Measurements from ENCODE around the gene SC5D. TPM values are rescaled to one million over a fixed set of nuclear protein-coding genes. Genes with fewer than 3 reads are reported as not detected.

Gene SC5D
- polyA plus RNA-seq, 2 of the 4 experiments (the other 2 are of a cell fraction) = 18.1 to 28.1 TPM

DNA sequence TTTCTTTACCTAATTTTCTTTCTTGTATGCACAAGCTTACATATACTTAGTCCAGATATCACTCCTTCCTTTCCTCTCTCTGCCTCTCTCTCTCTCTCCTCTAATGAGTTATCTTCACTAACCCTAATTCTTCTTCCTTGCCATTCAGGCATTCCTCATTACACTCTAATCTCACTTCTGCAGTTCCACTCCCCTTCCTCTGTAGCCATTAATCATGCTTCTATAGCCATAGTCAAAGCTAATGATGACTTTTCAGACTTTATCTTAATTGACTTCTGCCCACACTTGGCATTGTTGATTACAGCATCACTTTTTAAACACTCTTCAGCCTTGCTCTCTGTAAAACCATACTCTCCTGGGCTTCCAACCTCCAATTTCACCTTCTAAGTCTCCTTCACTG is 35.3 kb upstream of the SC5D start:
- ATAC-seq = no peak
- ChIA-PET CTCF (no interaction called here), POLR2A (no interaction called here)
- H3K9me3 ChIP-seq = no peaks in the 10 kb centered on the region
- FAIRE-seq = no peak
- H3K4me3 ChIP-seq = no peak overlapping the region
- no peak overlapping the region for H3K27ac ChIP-seq
- no peak for DNase-seq (ENCODE audit: low read depth in 1 of 2, low spot score in 1 of 2)
- H3K4me2 ChIP-seq = no peak overlapping the region
- TF ChIP-seq KDM1A (IDR thresholded peaks at IDR 0.05; ENCODE audit: low read depth) = no peak
- no peak for TF ChIP-seq POLR2A (IDR thresholded peaks at IDR 0.05; ENCODE audit: low read length)
- no peak for TF ChIP-seq ATOH8 (CRISPR knock-in tag; IDR thresholded peaks at IDR 0.05; ENCODE audit: low read depth)
- no peak for TF ChIP-seq NFE2L2 (conservative IDR thresholded peaks at IDR 0.05; ENCODE audit: low read length)
- no peak for TF ChIP-seq RAD21 (conservative IDR thresholded peaks at IDR 0.05 in 1 of 2, IDR thresholded peaks at IDR 0.05 in 1 of 2)
- no peak for TF ChIP-seq MYC (IDR thresholded peaks at IDR 0.05; ENCODE audit: borderline replicate concordance, low read length)
- no peak for TF ChIP-seq ZFP36 (IDR thresholded peaks at IDR 0.05; ENCODE audit: borderline replicate concordance, partially characterized antibody)
- TF ChIP-seq BHLHE40 (IDR thresholded peaks at IDR 0.05; ENCODE audit: low read depth, low read length) = no peak
- TF ChIP-seq BCL3 (IDR thresholded peaks at IDR 0.05) = no peak
- TF ChIP-seq FOXS1 (CRISPR knock-in tag; IDR thresholded peaks at IDR 0.05) = no peak
- TF ChIP-seq JUNB (IDR thresholded peaks at IDR 0.05) = no peak
- TF ChIP-seq, protein P1, sequence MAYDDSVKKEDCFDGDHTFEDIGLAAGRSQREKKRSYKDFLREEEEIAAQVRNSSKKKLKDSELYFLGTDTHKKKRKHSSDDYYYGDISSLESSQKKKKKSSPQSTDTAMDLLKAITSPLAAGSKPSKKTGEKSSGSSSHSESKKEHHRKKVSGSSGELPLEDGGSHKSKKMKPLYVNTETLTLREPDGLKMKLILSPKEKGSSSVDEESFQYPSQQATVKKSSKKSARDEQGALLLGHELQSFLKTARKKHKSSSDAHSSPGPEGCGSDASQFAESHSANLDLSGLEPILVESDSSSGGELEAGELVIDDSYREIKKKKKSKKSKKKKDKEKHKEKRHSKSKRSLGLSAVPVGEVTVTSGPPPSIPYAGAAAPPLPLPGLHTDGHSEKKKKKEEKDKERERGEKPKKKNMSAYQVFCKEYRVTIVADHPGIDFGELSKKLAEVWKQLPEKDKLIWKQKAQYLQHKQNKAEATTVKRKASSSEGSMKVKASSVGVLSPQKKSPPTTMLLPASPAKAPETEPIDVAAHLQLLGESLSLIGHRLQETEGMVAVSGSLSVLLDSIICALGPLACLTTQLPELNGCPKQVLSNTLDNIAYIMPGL (CRISPR knock-in tag; IDR thresholded peaks at IDR 0.05; ENCODE audit: borderline replicate concordance) = no peak
- no peak for TF ChIP-seq EHMT2 (IDR thresholded peaks at IDR 0.05; ENCODE audit: low read depth)
- no peaks in the 10 kb centered on the region for H3K4me1 ChIP-seq

GRCh38 chr11:121257976-121258375 is 34.6 kb upstream of the SC5D start:
- 21% methylated on average over 1 of the region's 1 CpG for WGBS (ENCODE audit: missing lambda C conversion rate)
- H3K4me1 ChIP-seq = no peaks in the 10 kb centered on the region
- DNase-seq (ENCODE audit: low read depth in 1 of 2, low spot score in 1 of 2) (no peak), FAIRE-seq (no peak), ATAC-seq (no peak)
- TF ChIP-seq NPAS2 (CRISPR knock-in tag; IDR thresholded peaks at IDR 0.05; ENCODE audit: borderline replicate concordance) (no peak), MAX (IDR thresholded peaks at IDR 0.05) (no peak), EP300 (IDR thresholded peaks at IDR 0.05) (no peak), HOXB5 (CRISPR knock-in tag; IDR thresholded peaks at IDR 0.05) (no peak), MAFK (IDR thresholded peaks at IDR 0.05; ENCODE audit: partially characterized antibody) (no peak), BHLHE40 (IDR thresholded peaks at IDR 0.05; ENCODE audit: low read depth, low read length) (no peak), RARB (CRISPR knock-in tag; IDR thresholded peaks at IDR 0.05) (no peak), POLR2AphosphoS2 (conservative IDR thresholded peaks at IDR 0.05; ENCODE audit: low read length) (no peak), CTCF (IDR thresholded peaks at IDR 0.05) (no peak), KDM5A (IDR thresholded peaks at IDR 0.05) (no peak), ZNF302 (CRISPR knock-in tag; IDR thresholded peaks at IDR 0.05) (no peak), CBX8 (IDR thresholded peaks at IDR 0.05) (no peak), ZSCAN20 (CRISPR knock-in tag; IDR thresholded peaks at IDR 0.05) (no peak), MAZ (IDR thresholded peaks at IDR 0.05; ENCODE audit: borderline replicate concordance, low read depth, low read length) (no peak), RFX5 (IDR thresholded peaks at IDR 0.05) (no peak), ATOH8 (CRISPR knock-in tag; IDR thresholded peaks at IDR 0.05; ENCODE audit: low read depth) (no peak), GATA3 (IDR thresholded peaks at IDR 0.05; ENCODE audit: borderline replicate concordance) (no peak)
- no peak overlapping the region for H3K4me3 ChIP-seq
- H3K27ac ChIP-seq = no peak overlapping the region
- ChIA-PET POLR2A (no interaction called here), CTCF (no interaction called here)
- H3K9me3 ChIP-seq = no peaks in the 10 kb centered on the region
- no peak overlapping the region for H3K4me2 ChIP-seq
